ENCODE results near the gene NIT2. TPM values are rescaled to one million over a fixed set of nuclear protein-coding genes. Genes with fewer than 3 reads are reported as not detected.

NIT2 gene
- total and polyA plus RNA-seq, 10 of the 15 experiments (the other 5 are each of a cell fraction or from before 2014, with no cell fraction given): 49.3 to 215 (median 76.4) TPM

DNA sequence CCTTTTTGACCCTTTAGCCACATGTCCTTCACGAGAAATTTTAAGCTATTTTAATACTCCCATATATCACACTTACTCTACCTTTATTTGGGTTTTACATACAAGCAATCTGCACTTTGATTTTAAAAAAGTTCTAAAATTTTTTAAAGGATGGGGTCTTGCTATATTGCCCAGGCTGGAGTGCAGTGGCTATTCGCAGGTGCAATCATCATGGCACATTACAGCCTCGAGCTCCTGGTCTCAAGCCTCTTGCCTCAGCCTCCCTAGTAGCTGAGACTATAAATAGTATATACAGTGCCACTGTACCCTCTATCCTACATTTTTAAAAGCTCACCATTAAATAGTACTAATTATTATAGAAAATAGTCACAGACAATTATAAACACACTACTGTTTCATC, 29.9 kb downstream of the NIT2 start:
- intact Hi-C loops (cut with micrococcal nuclease; ENCODE audit: unreplicated experiment) (no loop called here), in situ Hi-C loops (cut with MboI) (no loop called here)
- no peak overlapping the region for H3K9ac ChIP-seq (ENCODE audit: control insufficient read depth, insufficient read depth, low read length)
- no peak overlapping the region for H3K27ac ChIP-seq (ENCODE audit: control insufficient read depth, insufficient read depth)
- no peaks in the 10 kb centered on the region for H3K9me3 ChIP-seq (replicated peaks; ENCODE audit: control insufficient read depth, insufficient read depth, low read length)
- H3K4me1 ChIP-seq (ENCODE audit: control insufficient read depth, insufficient read depth, low read length): no peaks in the 10 kb centered on the region
- no TSS peak for BruUV-seq (replicated peaks)
- ChIA-PET CTCF (interaction anchor here (0.5 to 1.4 kb wide), 3 partner anchors 12 to 221 kb away, joined by 3 to 5 read pairs (median 3); no protein-coding TSS in a partner anchor), POLR2A (interaction anchor here (1.4 kb wide), 1 partner anchor 37 kb away, joined by 4 read pairs; the partner anchor contains the start of gene LNP1), SMC1A (ENCODE audit: uncharacterized antibody, unreplicated experiment) (interaction anchor here (0.9 to 2.2 kb wide), 3 partner anchors 16 to 48 kb away, joined by 3 to 5 read pairs (median 3); partner anchors contain the start of genes LNP1 and TOMM70), RAD21 (ENCODE audit: unreplicated experiment) (interaction anchor here (0.8 kb wide), 1 partner anchor 48 kb away, joined by 4 read pairs; no protein-coding TSS in a partner anchor)
- H4K20me1 ChIP-seq (ENCODE audit: control insufficient read depth, insufficient read depth): no peaks in the 10 kb centered on the region
- no peak overlapping the region for H2AFZ ChIP-seq (ENCODE audit: control insufficient read depth, low read depth, low read length)
- 100% methylated on average over 3 of the region's 3 CpGs for WGBS (ENCODE audit: insufficient coverage, insufficient replicate concordance, low lambda C conversion rate, missing lambda C conversion rate)
- DNase-seq (ENCODE audit: low read depth, low spot score) (no peak), FAIRE-seq (no peak), ATAC-seq (no peak)
- H3K36me3 ChIP-seq (ENCODE audit: control insufficient read depth in 2 of 2, insufficient read depth in 2 of 2, low read length in 1 of 2): peaks cover 2 to 26% of the 10 kb centered on the region in 2 experiments
- H3K4me2 ChIP-seq (ENCODE audit: control insufficient read depth, insufficient read depth): no peak overlapping the region
- TF ChIP-seq, protein P1, sequence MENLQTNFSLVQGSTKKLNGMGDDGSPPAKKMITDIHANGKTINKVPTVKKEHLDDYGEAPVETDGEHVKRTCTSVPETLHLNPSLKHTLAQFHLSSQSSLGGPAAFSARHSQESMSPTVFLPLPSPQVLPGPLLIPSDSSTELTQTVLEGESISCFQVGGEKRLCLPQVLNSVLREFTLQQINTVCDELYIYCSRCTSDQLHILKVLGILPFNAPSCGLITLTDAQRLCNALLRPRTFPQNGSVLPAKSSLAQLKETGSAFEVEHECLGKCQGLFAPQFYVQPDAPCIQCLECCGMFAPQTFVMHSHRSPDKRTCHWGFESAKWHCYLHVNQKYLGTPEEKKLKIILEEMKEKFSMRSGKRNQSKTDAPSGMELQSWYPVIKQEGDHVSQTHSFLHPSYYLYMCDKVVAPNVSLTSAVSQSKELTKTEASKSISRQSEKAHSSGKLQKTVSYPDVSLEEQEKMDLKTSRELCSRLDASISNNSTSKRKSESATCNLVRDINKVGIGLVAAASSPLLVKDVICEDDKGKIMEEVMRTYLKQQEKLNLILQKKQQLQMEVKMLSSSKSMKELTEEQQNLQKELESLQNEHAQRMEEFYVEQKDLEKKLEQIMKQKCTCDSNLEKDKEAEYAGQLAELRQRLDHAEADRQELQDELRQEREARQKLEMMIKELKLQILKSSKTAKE (IDR thresholded peaks at IDR 0.05; ENCODE audit: low read depth, poor library complexity, severe bottlenecking): no peak
- TF ChIP-seq MEF2A (IDR thresholded peaks at IDR 0.05; ENCODE audit: insufficient read depth, low read depth, low read length): no peak
- no peak for TF ChIP-seq RUNX3 (IDR thresholded peaks at IDR 0.05; ENCODE audit: low read length)
- TF ChIP-seq PAX8 (IDR thresholded peaks at IDR 0.05): no peak
- TF ChIP-seq, protein P2, sequence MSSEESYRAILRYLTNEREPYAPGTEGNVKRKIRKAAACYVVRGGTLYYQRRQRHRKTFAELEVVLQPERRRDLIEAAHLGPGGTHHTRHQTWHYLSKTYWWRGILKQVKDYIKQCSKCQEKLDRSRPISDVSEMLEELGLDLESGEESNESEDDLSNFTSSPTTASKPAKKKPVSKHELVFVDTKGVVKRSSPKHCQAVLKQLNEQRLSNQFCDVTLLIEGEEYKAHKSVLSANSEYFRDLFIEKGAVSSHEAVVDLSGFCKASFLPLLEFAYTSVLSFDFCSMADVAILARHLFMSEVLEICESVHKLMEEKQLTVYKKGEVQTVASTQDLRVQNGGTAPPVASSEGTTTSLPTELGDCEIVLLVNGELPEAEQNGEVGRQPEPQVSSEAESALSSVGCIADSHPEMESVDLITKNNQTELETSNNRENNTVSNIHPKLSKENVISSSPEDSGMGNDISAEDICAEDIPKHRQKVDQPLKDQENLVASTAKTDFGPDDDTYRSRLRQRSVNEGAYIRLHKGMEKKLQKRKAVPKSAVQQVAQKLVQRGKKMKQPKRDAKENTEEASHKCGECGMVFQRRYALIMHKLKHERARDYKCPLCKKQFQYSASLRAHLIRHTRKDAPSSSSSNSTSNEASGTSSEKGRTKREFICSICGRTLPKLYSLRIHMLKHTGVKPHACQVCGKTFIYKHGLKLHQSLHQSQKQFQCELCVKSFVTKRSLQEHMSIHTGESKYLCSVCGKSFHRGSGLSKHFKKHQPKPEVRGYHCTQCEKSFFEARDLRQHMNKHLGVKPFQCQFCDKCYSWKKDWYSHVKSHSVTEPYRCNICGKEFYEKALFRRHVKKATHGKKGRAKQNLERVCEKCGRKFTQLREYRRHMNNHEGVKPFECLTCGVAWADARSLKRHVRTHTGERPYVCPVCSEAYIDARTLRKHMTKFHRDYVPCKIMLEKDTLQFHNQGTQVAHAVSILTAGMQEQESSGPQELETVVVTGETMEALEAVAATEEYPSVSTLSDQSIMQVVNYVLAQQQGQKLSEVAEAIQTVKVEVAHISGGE (CRISPR knock-in tag; IDR thresholded peaks at IDR 0.05): no peak
- no peak for TF ChIP-seq ZBED1 (IDR thresholded peaks at IDR 0.05; ENCODE audit: borderline replicate concordance)
- no peak for TF ChIP-seq KAT2A (conservative IDR thresholded peaks at IDR 0.05; ENCODE audit: control insufficient read depth, low read depth, low read length)
- TF ChIP-seq CREB1 (IDR thresholded peaks at IDR 0.05; ENCODE audit: low read depth): no peak
- no peaks in the 10 kb centered on the region for H3K79me2 ChIP-seq (ENCODE audit: control insufficient read depth, insufficient read depth, low read length)
- no peaks in the 10 kb centered on the region for H3K27me3 ChIP-seq (replicated peaks in 1 of 2; ENCODE audit: control insufficient read depth in 2 of 2, insufficient read depth in 2 of 2, low read length in 1 of 2)
- no peak overlapping the region for H3K4me3 ChIP-seq
